HepG2 (cell line): Measurements from ENCODE around the gene INTS6. TPM values are rescaled to one million over a fixed set of nuclear protein-coding genes. Genes with fewer than 3 reads are reported as not detected.

Source experiments
- ADNP ChIP-seq: sonication (generic); formaldehyde crosslinking; IDR thresholded peaks from 2 replicates; pipeline ENCODE4 v1.4.0; 2020; ENCODE audit warnings: missing genetic modification reagents
- ERF ChIP-seq: IDR thresholded peaks from 2 replicates; pipeline ENCODE4 v1.6.1; 2018; ENCODE audit warnings: missing biosample characterization, missing genetic modification reagents
- EZH2 ChIP-seq: conservative IDR thresholded peaks from 2 replicates; pipeline ENCODE4 v1.6.1; 2012; ENCODE audit warnings: mild to moderate bottlenecking, low read depth, low read length, moderate library complexity
- HBP1 ChIP-seq: IDR thresholded peaks from 2 replicates; pipeline ENCODE4 v1.6.1; 2016; ENCODE audit warnings: low read depth, control low read depth
- HMG20A ChIP-seq: IDR thresholded peaks from 2 replicates; pipeline ENCODE4 v1.6.1; 2016; ENCODE audit warnings: borderline replicate concordance
- HNF4A ChIP-seq: sonication (generic); formaldehyde crosslinking; IDR thresholded peaks from 2 replicates; pipeline ENCODE4 v1.4.0; 2020; ENCODE audit warnings: missing genetic modification reagents
- HNF4G ChIP-seq, 2 experiments: sonication (generic) in 1 of 2; formaldehyde crosslinking in 1 of 2; IDR thresholded peaks; 2 replicates each; pipeline versions ENCODE4 v1.4.0 to v1.6.1; 2011 to 2020; ENCODE audit warnings: borderline replicate concordance in 2 of 2, low read depth in 2 of 2, mild to moderate bottlenecking in 2 of 2, low read length in 1 of 2, missing genetic modification reagents in 1 of 2, moderate library complexity in 1 of 2
- MLXIP ChIP-seq: sonication (generic); formaldehyde crosslinking; IDR thresholded peaks from 2 replicates; pipeline ENCODE4 v1.9.0; 2021; ENCODE audit warnings: missing genetic modification reagents, borderline replicate concordance
- MXI1 ChIP-seq: IDR thresholded peaks from 3 replicates; pipeline ENCODE4 v1.6.1; 2012; ENCODE audit warnings: low read depth, low read length, inconsistent platforms, borderline replicate concordance
- PAXIP1 ChIP-seq: sonication (generic); formaldehyde crosslinking; conservative IDR thresholded peaks from 2 replicates; pipeline ENCODE4 v1.4.0; 2020; ENCODE audit warnings: mild to moderate bottlenecking, missing genetic modification reagents, moderate library complexity
- RXRB ChIP-seq: IDR thresholded peaks from 2 replicates; pipeline ENCODE4 v1.6.1; 2016; ENCODE audit warnings: borderline replicate concordance, missing genetic modification reagents, missing compliant biosample characterization
- ZNF407 ChIP-seq: sonication (generic); formaldehyde crosslinking; IDR thresholded peaks from one replicate; pipeline ENCODE4 v1.5.1; 2020; ENCODE audit warnings: mild to moderate bottlenecking, missing genetic modification reagents; ENCODE audit errors: not compliant biosample characterization
- ZNF7 ChIP-seq: IDR thresholded peaks from 2 replicates; pipeline ENCODE4 v1.6.1; 2016; ENCODE audit warnings: missing biosample characterization, missing genetic modification reagents
- ZNF773 ChIP-seq: sonication (generic); formaldehyde crosslinking; IDR thresholded peaks from 2 replicates; pipeline ENCODE4 v1.4.0; 2020; ENCODE audit warnings: missing genetic modification reagents, borderline replicate concordance
- polyA plus RNA-seq, 8 experiments: library from polyadenylated mRNA; depleted of rRNA in 3 of 8; stranded (reverse) in 7 of 8; unstranded in 1 of 8; fragments of >200 nt; fragmentation: Illumina TruSeq in 4 of 8; extraction: Trizol in 4 of 8; gene quantifications; 2 replicates each; pipeline versions ENCODE4 v1.2.1 to v1.2.3, GENCODE V29; 2011 to 2016; ENCODE audit warnings: low read depth in 4 of 8, missing spikeins in 1 of 8, mixed read lengths in 1 of 8; ENCODE audit not compliant: insufficient read depth in 1 of 8
- total RNA-seq, 5 experiments: library from RNA; depleted of rRNA; stranded (reverse); fragments of >200 nt; fragmentation: Illumina TruSeq; extraction: Trizol; gene quantifications; 2 replicates each; pipeline ENCODE4 v1.2.3, GENCODE V29; 2016; ENCODE audit warnings: low read depth in 1 of 5

Gene INTS6
- total and polyA plus RNA-seq, 2 of the 13 experiments (the other 11 are each of a cell fraction or from before 2014, with no cell fraction given): 27.9 to 38.4 TPM

- TF ChIP-seq ZNF407 (CRISPR knock-in tag) (no peak), ADNP (CRISPR knock-in tag) (no peak), ZNF7 (CRISPR knock-in tag) (peak; percentile 94), EZH2 (no peak), MLXIP (CRISPR knock-in tag) (no peak), HBP1 (CRISPR knock-in tag) (no peak), ZNF773 (CRISPR knock-in tag) (no peak), HMG20A (CRISPR knock-in tag) (peak; percentile 33; the same call in 1 of the 2 replicates), HNF4G (IDR thresholded peaks at IDR 0.05; ENCODE audit: borderline replicate concordance, low read depth, low read length) (no peak), HNF4G (CRISPR knock-in tag; IDR thresholded peaks at IDR 0.05; ENCODE audit: borderline replicate concordance, low read depth) (no peak), HNF4A (peak; percentile 13; the same call in 1 of the 2 replicates), PAXIP1 (CRISPR knock-in tag) (0 out of 2 replicates have a peak, but pooled peaks have one; percentile 10), MXI1 (no peak), ERF (CRISPR knock-in tag) (no peak), RXRB (no peak)
These were observed 26.3 kb upstream of the INTS6 start (continued) for GRCh38 chr13:51479199-51479523.
